Measurements from ENCODE around the gene SLX1A.
A peak's percentile ranks its signal among the peaks of the same experiment; 100 is the strongest.
"Not testable (repeated sequence)": the region's sequence is repeated elsewhere in the genome, so short reads cannot be mapped to it uniquely, and the experiment has no call there.

Gene SLX1A

GRCh38 chr16:30184891-30185682 is 8.6 kb upstream of the SLX1A start:
- DNase-seq = peak; percentile 65

GRCh38 chr16:30185683-30186421 is 7.8 kb upstream of the SLX1A start:
- peak; percentile 97 for DNase-seq

GRCh38 chr16:30186444-30186781 is 7.3 kb upstream of the SLX1A start:
- no peak for DNase-seq

- DNase-seq = peak; percentile 91
These were observed 6.7 kb upstream of the SLX1A start for GRCh38 chr16:30186782-30187555.

GRCh38 chr16:30187556-30187865 is 6.2 kb upstream of the SLX1A start:
- DNase-seq = no peak

- DNase-seq = no peak
These were observed 5.6 kb upstream of the SLX1A start for GRCh38 chr16:30187971-30188561.

- DNase-seq = not testable (repeated sequence)
These were observed 2.5 kb upstream of the SLX1A start for GRCh38 chr16:30191158-30191557.

- DNase-seq = not testable (repeated sequence)
These were observed 577 bp upstream of the SLX1A start for GRCh38 chr16:30193098-30193497.

GRCh38 chr16:30194172-30194925 is 674 bp downstream of the SLX1A start:
- DNase-seq = not testable (repeated sequence)

- DNase-seq = not testable (repeated sequence)
These were observed 3.3 kb downstream of the SLX1A start for GRCh38 chr16:30197001-30197400.

- not testable (repeated sequence) for DNase-seq
These were observed 5.4 kb downstream of the SLX1A start, which contains the start of gene SULT1A3 for GRCh38 chr16:30199049-30199448. Gene SULT1A3, plus strand, starts transcription at chr16:30199255. Its CDS starts 1,474 bp downstream, at chr16:30200729.

- DNase-seq = not testable (repeated sequence)
These were observed 6.1 kb downstream of the SLX1A start for GRCh38 chr16:30199608-30200343.

- DNase-seq = not testable (repeated sequence)
These were observed 12.0 kb downstream of the SLX1A start for GRCh38 chr16:30205541-30206236.

GRCh38 chr16:30206252-30206651 is 12.6 kb downstream of the SLX1A start:
- DNase-seq = not testable (repeated sequence)

- not testable (repeated sequence) for DNase-seq
These were observed 13.5 kb downstream of the SLX1A start for GRCh38 chr16:30207063-30207704.

- DNase-seq = peak; percentile 35
These were observed 15.4 kb downstream of the SLX1A start for GRCh38 chr16:30209032-30209431.

GRCh38 chr16:30211414-30211813 is 17.7 kb downstream of the SLX1A start:
- not testable (repeated sequence) for DNase-seq

- DNase-seq = not testable (repeated sequence)
These were observed 23.4 kb downstream of the SLX1A start for GRCh38 chr16:30217082-30217481.
